ENCODE results near the gene MYH9.
A peak's percentile ranks its signal among the peaks of the same experiment; 100 is the strongest.
"Not testable (repeated sequence)": the region's sequence is repeated elsewhere in the genome, so short reads cannot be mapped to it uniquely, and the experiment has no call there.

The MYH9 gene

GRCh38 chr22:36397131-36398093 lies 9.6 kb upstream of the MYH9 start:
- Histone ChIP-seq H3K4me3 (replicated peaks; ENCODE audit: low read depth, low read length) (no peak overlapping the region), H3K27me3 (replicated peaks; ENCODE audit: control insufficient read depth, insufficient read depth, low read length) (no peaks in the 10 kb centered on the region), H3K36me3 (ENCODE audit: control insufficient read depth, insufficient read depth, low read length) (no peaks in the 10 kb centered on the region)
- no peak for TF ChIP-seq CTCF (IDR thresholded peaks at IDR 0.05; ENCODE audit: insufficient read depth, low read length, poor library complexity, severe bottlenecking)
- DNase-seq (ENCODE audit: extremely low read depth, insufficient read length) = no peak

- Histone ChIP-seq H3K4me3 (replicated peaks; ENCODE audit: low read depth, low read length) (no peak overlapping the region), H3K27me3 (replicated peaks; ENCODE audit: control insufficient read depth, insufficient read depth, low read length) (no peaks in the 10 kb centered on the region), H3K36me3 (ENCODE audit: control insufficient read depth, insufficient read depth, low read length) (no peaks in the 10 kb centered on the region)
- no peak for TF ChIP-seq CTCF (IDR thresholded peaks at IDR 0.05; ENCODE audit: insufficient read depth, low read length, poor library complexity, severe bottlenecking)
- DNase-seq (ENCODE audit: extremely low read depth, insufficient read length) = no peak
These were observed 8.1 kb upstream of the MYH9 start for GRCh38 chr22:36395915-36396314.

- no peak for DNase-seq (ENCODE audit: extremely low read depth, insufficient read length)
- Histone ChIP-seq H3K27me3 (replicated peaks; ENCODE audit: control insufficient read depth, insufficient read depth, low read length) (no peaks in the 10 kb centered on the region), H3K36me3 (ENCODE audit: control insufficient read depth, insufficient read depth, low read length) (no peaks in the 10 kb centered on the region), H3K4me3 (replicated peaks; ENCODE audit: low read depth, low read length) (no peak overlapping the region)
- TF ChIP-seq CTCF (IDR thresholded peaks at IDR 0.05; ENCODE audit: insufficient read depth, low read length, poor library complexity, severe bottlenecking) = no peak
These were observed 7.5 kb upstream of the MYH9 start for GRCh38 chr22:36395055-36395849.

GRCh38 chr22:36391638-36392037 lies 3.9 kb upstream of the MYH9 start:
- Histone ChIP-seq H3K27me3 (replicated peaks; ENCODE audit: control insufficient read depth, insufficient read depth, low read length) (no peaks in the 10 kb centered on the region), H3K4me3 (replicated peaks; ENCODE audit: low read depth, low read length) (no peak overlapping the region), H3K36me3 (ENCODE audit: control insufficient read depth, insufficient read depth, low read length) (no peaks in the 10 kb centered on the region)
- DNase-seq (ENCODE audit: extremely low read depth, insufficient read length) = no peak
- TF ChIP-seq CTCF (IDR thresholded peaks at IDR 0.05; ENCODE audit: insufficient read depth, low read length, poor library complexity, severe bottlenecking) = no peak

GRCh38 chr22:36389122-36389521 lies 1.4 kb upstream of the MYH9 start:
- H3K4me3 ChIP-seq (replicated peaks; ENCODE audit: low read depth, low read length); DNase-seq (ENCODE audit: extremely low read depth, insufficient read length); H3K27me3 ChIP-seq (replicated peaks; ENCODE audit: control insufficient read depth, insufficient read depth, low read length); H3K36me3 ChIP-seq (ENCODE audit: control insufficient read depth, insufficient read depth, low read length): not testable (repeated sequence)

- Histone ChIP-seq H3K36me3 (ENCODE audit: control insufficient read depth, insufficient read depth, low read length) (peaks cover 4% of the 10 kb centered on the region), H3K4me3 (replicated peaks; ENCODE audit: low read depth, low read length) (peak overlapping the region; percentile 97), H3K27me3 (replicated peaks; ENCODE audit: control insufficient read depth, insufficient read depth, low read length) (no peaks in the 10 kb centered on the region)
- TF ChIP-seq CTCF (IDR thresholded peaks at IDR 0.05; ENCODE audit: insufficient read depth, low read length, poor library complexity, severe bottlenecking) = no peak
- no peak for DNase-seq (ENCODE audit: extremely low read depth, insufficient read length)
These were observed 133 bp downstream of the MYH9 start for GRCh38 chr22:36387709-36387958.
